KG1 (cell line): ENCODE data around the gene SCAI.
"Not testable (repeated sequence)": the region's sequence is repeated elsewhere in the genome, so short reads cannot be mapped to it uniquely, and the experiment has no call there.

Experiments
- DNase-seq: peaks from one replicate; lab custom pipeline; 2025; lab: John Stamatoyannopoulos, UW

SCAI gene

GRCh38 chr9:124947727-124948391 lies 195.5 kb downstream of the SCAI start:
- DNase-seq: no peak

GRCh38 chr9:124946167-124946566 lies 197.2 kb downstream of the SCAI start:
- DNase-seq: no peak

GRCh38 chr9:124941679-124942561 lies 201.4 kb downstream of the SCAI start:
- peak; percentile 92 for DNase-seq

GRCh38 chr9:124940894-124941678 lies 202.2 kb downstream of the SCAI start, which contains the start of gene GOLGA1:
Gene GOLGA1 (minus strand): TSS chr9:124941083. CDS start chr9:124938711, 2,372 bp downstream.
- peak; percentile 92 for DNase-seq

- no peak for DNase-seq
Measured at GRCh38 chr9:124940521-124940893, 202.8 kb downstream of the SCAI start.

- DNase-seq: no peak
Measured at GRCh38 chr9:124939944-124940343, 203.4 kb downstream of the SCAI start.

GRCh38 chr9:124934290-124934689 lies 209.0 kb downstream of the SCAI start:
- DNase-seq: no peak

GRCh38 chr9:124932333-124932732 lies 211.0 kb downstream of the SCAI start:
- DNase-seq: no peak

GRCh38 chr9:124929464-124929863 lies 213.9 kb downstream of the SCAI start:
- DNase-seq: no peak

- no peak for DNase-seq
Measured at GRCh38 chr9:124928116-124928515, 215.2 kb downstream of the SCAI start.

- DNase-seq: not testable (repeated sequence)
Measured at GRCh38 chr9:124920394-124920793, 222.9 kb downstream of the SCAI start.

GRCh38 chr9:124914753-124915405 lies 228.4 kb downstream of the SCAI start:
- no peak for DNase-seq

- DNase-seq: no peak
Measured at GRCh38 chr9:124913378-124913777, 229.9 kb downstream of the SCAI start.

- no peak for DNase-seq
Measured at GRCh38 chr9:124911766-124912165, 231.6 kb downstream of the SCAI start.

- no peak for DNase-seq
Measured at GRCh38 chr9:124908098-124908497, 235.2 kb downstream of the SCAI start.

GRCh38 chr9:124906966-124907365 lies 236.4 kb downstream of the SCAI start:
- DNase-seq: no peak

GRCh38 chr9:124899845-124900244 lies 243.5 kb downstream of the SCAI start:
- DNase-seq: no peak

- DNase-seq: no peak
Measured at GRCh38 chr9:124897570-124898460, 245.5 kb downstream of the SCAI start.

GRCh38 chr9:124894741-124895170 lies 248.6 kb downstream of the SCAI start:
- peak; percentile 20 for DNase-seq

GRCh38 chr9:124894035-124894740 lies 249.1 kb downstream of the SCAI start:
- DNase-seq: no peak
